Measurements from ENCODE around the gene USP46.

The USP46 gene, protein sequence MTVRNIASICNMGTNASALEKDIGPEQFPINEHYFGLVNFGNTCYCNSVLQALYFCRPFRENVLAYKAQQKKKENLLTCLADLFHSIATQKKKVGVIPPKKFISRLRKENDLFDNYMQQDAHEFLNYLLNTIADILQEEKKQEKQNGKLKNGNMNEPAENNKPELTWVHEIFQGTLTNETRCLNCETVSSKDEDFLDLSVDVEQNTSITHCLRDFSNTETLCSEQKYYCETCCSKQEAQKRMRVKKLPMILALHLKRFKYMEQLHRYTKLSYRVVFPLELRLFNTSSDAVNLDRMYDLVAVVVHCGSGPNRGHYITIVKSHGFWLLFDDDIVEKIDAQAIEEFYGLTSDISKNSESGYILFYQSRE

DNA sequence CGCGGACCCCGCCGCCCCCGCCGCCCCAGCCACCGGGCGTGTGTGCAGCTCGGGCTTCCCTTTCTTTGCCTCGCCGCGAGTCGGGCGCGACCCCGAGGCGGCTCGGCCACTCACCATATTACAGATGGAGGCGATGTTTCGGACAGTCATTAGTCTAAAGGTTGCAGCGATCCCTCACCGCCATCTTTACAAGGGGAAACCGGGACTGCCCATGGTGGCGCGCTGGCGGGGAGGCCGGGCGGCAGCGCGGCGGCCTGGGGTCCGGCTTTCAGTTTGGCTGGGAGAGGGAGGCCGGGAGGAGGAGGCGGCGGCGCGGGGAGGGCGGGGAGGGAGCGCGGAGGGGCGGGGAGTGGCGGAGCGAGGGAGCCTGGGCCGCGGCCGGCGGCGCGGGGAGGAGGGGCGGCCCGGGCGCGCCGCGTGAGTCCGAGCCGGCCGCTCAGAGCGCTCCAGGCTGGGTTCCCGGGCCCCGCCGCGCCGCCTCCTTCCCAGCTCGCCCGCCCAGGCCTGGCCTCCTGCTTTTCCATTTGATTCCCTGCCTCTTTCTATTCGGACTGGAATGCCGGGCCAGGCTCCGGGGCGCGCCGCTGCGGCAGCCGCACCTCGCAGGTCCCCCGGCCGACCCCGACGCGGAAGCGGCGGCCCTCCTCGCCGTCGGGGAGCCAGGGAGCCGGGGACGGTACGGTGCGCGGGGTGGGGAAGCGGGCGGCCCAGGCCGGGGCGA, at the start of gene USP46:
USP46 (minus strand) TSS at position 301 of the 721 bp plus-strand sequence; CDS start at position 150, 151 bp downstream.
- TF ChIP-seq, protein P1, sequence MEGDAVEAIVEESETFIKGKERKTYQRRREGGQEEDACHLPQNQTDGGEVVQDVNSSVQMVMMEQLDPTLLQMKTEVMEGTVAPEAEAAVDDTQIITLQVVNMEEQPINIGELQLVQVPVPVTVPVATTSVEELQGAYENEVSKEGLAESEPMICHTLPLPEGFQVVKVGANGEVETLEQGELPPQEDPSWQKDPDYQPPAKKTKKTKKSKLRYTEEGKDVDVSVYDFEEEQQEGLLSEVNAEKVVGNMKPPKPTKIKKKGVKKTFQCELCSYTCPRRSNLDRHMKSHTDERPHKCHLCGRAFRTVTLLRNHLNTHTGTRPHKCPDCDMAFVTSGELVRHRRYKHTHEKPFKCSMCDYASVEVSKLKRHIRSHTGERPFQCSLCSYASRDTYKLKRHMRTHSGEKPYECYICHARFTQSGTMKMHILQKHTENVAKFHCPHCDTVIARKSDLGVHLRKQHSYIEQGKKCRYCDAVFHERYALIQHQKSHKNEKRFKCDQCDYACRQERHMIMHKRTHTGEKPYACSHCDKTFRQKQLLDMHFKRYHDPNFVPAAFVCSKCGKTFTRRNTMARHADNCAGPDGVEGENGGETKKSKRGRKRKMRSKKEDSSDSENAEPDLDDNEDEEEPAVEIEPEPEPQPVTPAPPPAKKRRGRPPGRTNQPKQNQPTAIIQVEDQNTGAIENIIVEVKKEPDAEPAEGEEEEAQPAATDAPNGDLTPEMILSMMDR (IDR thresholded peaks at IDR 0.05; ENCODE audit: insufficient read depth, low read depth, low read length, missing control alignments): no peak
- H3K4me3 ChIP-seq (ENCODE audit: low read depth, low read length): peak within 1 kb of the TSS; percentile 81
- DNase-seq (ENCODE audit: low read depth): peak; percentile 85

DNA sequence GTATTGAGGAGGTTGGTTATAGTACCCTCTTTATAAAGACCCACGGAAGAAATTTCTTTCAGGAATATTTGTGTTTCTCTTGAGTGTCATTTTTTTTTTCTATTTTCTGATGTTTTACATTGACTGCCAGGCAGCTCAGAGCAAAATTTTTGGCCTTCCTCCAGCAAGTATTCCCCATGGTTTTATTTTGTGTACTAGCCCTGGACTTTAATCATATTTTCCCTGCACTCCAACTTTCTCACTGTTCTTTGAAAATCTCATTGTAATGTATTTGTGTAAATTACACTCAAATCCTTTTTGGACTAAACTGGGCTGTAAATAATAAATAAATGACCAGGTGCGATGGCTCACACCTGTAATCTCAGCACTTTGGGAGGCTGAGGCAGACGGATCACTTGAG, 45.6 kb upstream of the USP46 start:
- TF ChIP-seq, protein P1 (IDR thresholded peaks at IDR 0.05; ENCODE audit: insufficient read depth, low read depth, low read length, missing control alignments): no peak
- no peak for DNase-seq (ENCODE audit: low read depth)
- no peak overlapping the region for H3K4me3 ChIP-seq (ENCODE audit: low read depth, low read length)

DNA sequence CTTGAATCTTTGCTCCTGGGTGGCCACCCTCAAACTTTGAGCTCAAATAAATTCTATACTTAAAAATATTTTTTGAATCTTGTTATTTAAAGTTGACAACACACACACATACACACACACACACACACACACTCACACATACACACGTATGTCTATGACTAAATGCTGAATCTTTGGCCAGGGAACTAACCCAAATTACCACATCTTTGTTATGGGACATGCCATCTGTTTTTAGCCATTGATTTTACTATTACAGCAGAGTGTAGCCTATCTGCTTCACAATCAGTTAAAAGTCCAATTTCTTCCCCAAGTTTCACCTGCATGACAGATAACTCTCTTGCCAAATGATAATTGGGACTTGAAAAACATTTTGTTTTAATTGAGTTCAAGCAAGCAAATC, 45.0 kb upstream of the USP46 start:
- no peak overlapping the region for H3K4me3 ChIP-seq (ENCODE audit: low read depth, low read length)
- TF ChIP-seq, protein P1 (IDR thresholded peaks at IDR 0.05; ENCODE audit: insufficient read depth, low read depth, low read length, missing control alignments): no peak
- DNase-seq (ENCODE audit: low read depth): no peak

DNA sequence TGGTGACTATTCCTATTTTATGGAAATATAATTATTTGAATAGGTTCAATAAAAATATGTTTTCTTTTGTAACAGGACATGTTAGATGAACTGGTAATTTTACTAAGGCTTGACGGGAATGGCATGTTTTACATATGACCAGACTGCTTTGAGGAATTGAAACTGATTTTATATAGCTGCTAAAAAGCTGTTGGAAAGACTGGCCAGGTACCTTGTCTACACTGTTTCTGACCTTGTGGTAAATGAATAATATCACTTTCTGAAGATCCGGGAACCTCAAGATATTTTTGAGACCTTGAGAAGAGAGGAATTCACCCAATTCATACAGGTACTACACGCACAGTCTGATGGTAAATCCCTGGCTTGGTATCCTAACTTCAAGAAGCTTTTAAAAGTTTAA, 42.1 kb upstream of the USP46 start:
- no peak overlapping the region for H3K4me3 ChIP-seq (ENCODE audit: low read depth, low read length)
- DNase-seq (ENCODE audit: low read depth): peak; percentile 75
- TF ChIP-seq, protein P1 (IDR thresholded peaks at IDR 0.05; ENCODE audit: insufficient read depth, low read depth, low read length, missing control alignments): no peak

DNA sequence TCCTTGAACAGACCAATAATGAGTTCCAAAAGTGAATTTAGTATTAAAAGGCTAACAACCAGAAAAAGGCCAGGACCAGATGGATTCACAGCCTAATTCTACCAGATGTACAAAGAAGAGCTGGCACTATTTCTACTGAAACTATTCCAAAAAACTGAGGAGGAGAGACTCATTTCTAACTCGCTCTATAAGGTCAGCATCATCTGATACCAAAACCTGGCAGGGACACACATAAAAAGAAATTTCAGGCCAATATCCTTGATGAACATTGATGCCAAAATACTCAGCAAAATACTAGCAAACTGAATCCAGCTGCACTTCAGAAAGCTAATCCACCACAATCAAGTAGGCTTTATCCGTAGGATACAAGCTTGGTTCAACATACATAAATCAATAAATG, 35.8 kb upstream of the USP46 start:
- no peak overlapping the region for H3K4me3 ChIP-seq (ENCODE audit: low read depth, low read length)
- DNase-seq (ENCODE audit: low read depth): no peak

DNA sequence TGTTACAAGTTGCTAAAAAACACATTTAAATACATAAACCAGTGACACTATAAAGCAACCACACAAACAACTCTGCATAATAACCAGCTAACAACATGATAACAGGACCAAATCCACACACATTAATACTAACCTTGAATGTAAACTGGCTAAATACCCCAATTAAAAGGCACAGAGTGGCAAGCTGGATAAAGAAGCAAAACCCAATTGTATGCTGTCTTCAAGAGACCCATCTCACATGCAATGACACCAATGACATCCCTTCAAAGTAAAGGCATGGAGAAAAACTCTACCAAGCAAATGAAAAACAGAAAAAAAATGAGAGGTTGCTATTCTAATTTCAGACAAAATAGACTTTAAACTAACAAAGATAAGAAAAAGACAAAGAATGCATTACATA, 34.4 kb upstream of the USP46 start:
- TF ChIP-seq, protein P1 (IDR thresholded peaks at IDR 0.05; ENCODE audit: insufficient read depth, low read depth, low read length, missing control alignments): no peak
- no peak for DNase-seq (ENCODE audit: low read depth)
- H3K4me3 ChIP-seq (ENCODE audit: low read depth, low read length): no peak overlapping the region

More for the DNA sequence above, 35.8 kb upstream of the USP46 start:
- TF ChIP-seq, protein P1 (IDR thresholded peaks at IDR 0.05; ENCODE audit: insufficient read depth, low read depth, low read length, missing control alignments): no peak

All from GM12865 (cell line).